ENCODE results near the gene ECEL1.

DNA sequence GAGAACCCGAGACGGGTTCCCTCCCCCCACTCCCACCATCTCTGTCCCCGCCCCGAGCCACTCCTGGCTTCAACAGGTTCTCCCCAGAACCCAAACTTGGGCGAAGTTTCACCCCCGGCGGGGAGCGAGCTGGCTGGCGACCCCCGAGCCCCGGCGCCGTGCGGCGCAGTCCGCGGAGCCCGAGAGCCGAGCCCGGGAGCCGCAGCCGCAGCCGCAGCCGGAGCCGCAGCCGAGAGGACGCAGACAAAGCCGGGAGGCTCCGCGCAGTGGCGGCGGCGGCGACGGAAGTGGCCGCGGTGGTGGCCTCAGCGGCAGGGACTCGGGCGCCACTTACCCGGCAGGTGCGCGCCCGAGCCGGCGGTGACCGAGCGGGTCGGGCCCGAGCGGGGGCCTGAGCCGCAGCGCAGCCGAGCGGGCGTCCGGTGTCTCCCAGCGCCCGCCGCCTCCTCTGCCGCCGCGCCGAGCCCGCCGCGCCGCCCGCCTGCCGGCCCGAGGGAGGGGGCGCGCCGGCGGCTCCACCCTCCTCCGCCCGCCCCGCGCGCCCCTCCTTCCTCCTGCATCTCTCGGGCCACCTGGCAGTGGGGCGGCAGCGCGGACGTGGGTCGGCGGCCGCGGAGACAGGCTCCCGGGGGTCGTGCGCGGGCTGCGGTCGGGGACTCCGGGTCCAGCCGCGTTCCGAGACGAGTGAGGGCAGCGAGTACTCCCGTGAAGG is at the start of gene ECEL1:
- no peak for TF ChIP-seq CTCF (conservative IDR thresholded peaks at IDR 0.05)
- TF ChIP-seq ZFX (IDR thresholded peaks at IDR 0.05) = no peak
